Endothelial cell of umbilical vein (primary cell): ENCODE measurements around the gene TRIM13. TPM values are rescaled to one million over a fixed set of nuclear protein-coding genes. Genes with fewer than 3 reads are reported as not detected.

Experiments used
- BruUV-seq: library from RNA; stranded (reverse); fragments of 400-500 nt; replicated peaks from 2 replicates; lab custom pipeline; 2021; lab: Mats Ljungman, UMichigan
- CTCF ChIA-PET: fragments of 300-600, 350-600 bp; sonication (Branson Sonifier 250); formaldehyde crosslinking; loops from one replicate; lab custom pipeline; 2021; ENCODE audit warnings: antibody characterized with exemption, inconsistent platforms; lab: Charles Lee
- POLR2A ChIA-PET: fragments of 300-600, 350-600 bp; sonication (Branson Sonifier 250); formaldehyde crosslinking; loops from one replicate; lab custom pipeline; 2021; ENCODE audit warnings: antibody characterized with exemption, inconsistent platforms; lab: Charles Lee
- DNase-seq: peaks from one replicate; pipeline ENCODE4 v3.0.0-alpha.2; 2011; ENCODE audit warnings: low read depth, low spot score
- FAIRE-seq: peaks from 2 replicates; lab custom pipeline; 2011; peaks lifted over from hg19 to GRCh38; lab: Jason Lieb, UNC
- H2AFZ ChIP-seq: 2 replicates; pipeline ENCODE4 v1.6.0; 2012; ENCODE audit warnings: low read depth, low read length, control low read depth, inconsistent platforms
- H3K27ac ChIP-seq: 2 replicates; pipeline ENCODE4 v1.5.1; 2011; ENCODE audit warnings: low read depth, mild to moderate bottlenecking, control low read depth, low read length, moderate library complexity; ENCODE audit not compliant: insufficient read depth
- H3K27me3 ChIP-seq, 2 experiments: 2 replicates each; pipeline versions ENCODE4 v1.6.0 to v1.6.1; 2011; ENCODE audit warnings: low read length in 2 of 2, mixed read lengths in 1 of 2; ENCODE audit not compliant: control insufficient read depth in 2 of 2, insufficient read depth in 2 of 2
- H3K36me3 ChIP-seq, 2 experiments: 2 replicates in 1 of 2; 3 replicates in 1 of 2; pipeline ENCODE4 v1.5.1; 2011; ENCODE audit warnings: low read length in 2 of 2, mild to moderate bottlenecking in 1 of 2, moderate library complexity in 1 of 2; ENCODE audit not compliant: control insufficient read depth in 2 of 2, insufficient read depth in 2 of 2; ENCODE audit errors: extremely low read depth in 1 of 2
- H3K4me1 ChIP-seq: 3 replicates; pipeline ENCODE4 v1.5.1; 2011; ENCODE audit warnings: mild to moderate bottlenecking, low read length; ENCODE audit not compliant: control insufficient read depth, insufficient read depth; ENCODE audit errors: extremely low read depth
- H3K4me2 ChIP-seq: 2 replicates; pipeline ENCODE4 v1.6.1; 2011; ENCODE audit warnings: low read length, control low read depth, mixed read lengths; ENCODE audit not compliant: insufficient read depth
- H3K4me3 ChIP-seq, 3 experiments: fragments of 200-600 bp in 1 of 3; sonication (generic), shearing (Covaris generic) in 1 of 3; replicated peaks in 1 of 3; 2 replicates each; pipeline ENCODE4 v1.5.1; 2011 to 2016; ENCODE audit warnings: control low read depth in 3 of 3, low read length in 3 of 3, mild to moderate bottlenecking in 2 of 3, inconsistent platforms in 1 of 3, low read depth in 1 of 3, moderate library complexity in 1 of 3; ENCODE audit not compliant: insufficient read depth in 1 of 3
- H3K79me2 ChIP-seq: 2 replicates; pipeline ENCODE4 v1.6.0; 2012; ENCODE audit warnings: low read length, inconsistent platforms; ENCODE audit not compliant: control insufficient read depth, insufficient read depth
- H3K9ac ChIP-seq: replicated peaks from 2 replicates; pipeline ENCODE3; 2011; ENCODE audit warnings: low read length, control low read depth; ENCODE audit not compliant: insufficient read depth; ENCODE audit errors: extremely low read depth
- H3K9me1 ChIP-seq: replicated peaks from 3 replicates; pipeline ENCODE4 v1.6.0; 2011; ENCODE audit warnings: mild to moderate bottlenecking, low read length; ENCODE audit not compliant: control insufficient read depth, insufficient read depth; ENCODE audit errors: extremely low read depth
- H3K9me3 ChIP-seq: replicated peaks from 2 replicates; pipeline ENCODE4 v1.5.1; 2012; ENCODE audit warnings: low read length, inconsistent platforms; ENCODE audit not compliant: control insufficient read depth, insufficient read depth
- H4K20me1 ChIP-seq: replicated peaks from 2 replicates; pipeline ENCODE3; 2011; ENCODE audit warnings: mild to moderate bottlenecking, low read length; ENCODE audit not compliant: control insufficient read depth, insufficient read depth; ENCODE audit errors: extremely low read depth
- EZH2 ChIP-seq: IDR thresholded peaks from 2 replicates; pipeline ENCODE4 v1.6.1; 2012; ENCODE audit warnings: borderline replicate concordance, low read depth, mild to moderate bottlenecking, moderate library complexity, low read length, inconsistent platforms; ENCODE audit not compliant: severe bottlenecking
- FOS ChIP-seq: IDR thresholded peaks from 2 replicates; pipeline ENCODE4 v1.6.1; 2011; ENCODE audit warnings: mild to moderate bottlenecking, low read length, moderate library complexity, borderline replicate concordance; ENCODE audit not compliant: insufficient read depth
- GATA2 ChIP-seq: IDR thresholded peaks from 2 replicates; pipeline ENCODE4 v1.7.0; 2011; ENCODE audit warnings: low read depth, mild to moderate bottlenecking, moderate library complexity, mixed read lengths, low read length; ENCODE audit not compliant: insufficient read length, insufficient read depth
- JUN ChIP-seq: IDR thresholded peaks from 2 replicates; pipeline ENCODE4 v1.6.1; 2011; ENCODE audit warnings: borderline replicate concordance, low read depth; ENCODE audit not compliant: insufficient read length, insufficient read depth
- MYC ChIP-seq: IDR thresholded peaks from one replicate; pipeline ENCODE4 v1.6.1; 2011; ENCODE audit warnings: mild to moderate bottlenecking, low read depth, low read length
- POLR2A ChIP-seq: IDR thresholded peaks from 2 replicates; pipeline ENCODE4 v1.6.1; 2012; ENCODE audit warnings: low read depth, mild to moderate bottlenecking, control low read depth, low read length
- POLR2AphosphoS5 ChIP-seq: IDR thresholded peaks from 2 replicates; pipeline ENCODE4 v1.6.1; 2012; ENCODE audit warnings: low read depth, mild to moderate bottlenecking, control low read depth, low read length, moderate library complexity; ENCODE audit not compliant: insufficient read depth
- dilution Hi-C: fragments of 300-500 bp; cut with MboI; formaldehyde crosslinking; loops from one replicate; pipeline ENCODE4 v1.15.0; 2019; ENCODE audit warnings: low sequenced_read_pairs; ENCODE audit not compliant: extremely low pct_ligation_motif_present
- intact Hi-C: fragments of 100-400 bp; cut with micrococcal nuclease; formaldehyde crosslinking; loops from one replicate; pipeline ENCODE4 v1.10.0; 2022
- polyA plus RNA-seq, 4 experiments: library from polyadenylated mRNA; depleted of rRNA in 3 of 4; stranded (reverse) in 3 of 4; unstranded in 1 of 4; fragments of >200 nt; gene quantifications; 2 replicates each; pipeline versions ENCODE4 v1.2.1 to v1.2.3, GENCODE V29; 2011 to 2012; ENCODE audit warnings: missing spikeins in 1 of 4
- total RNA-seq: library from RNA; stranded (reverse); gene quantifications from 2 replicates; pipeline ENCODE4 v1.2.3, GENCODE V29; 2021
- TF ChIP-seq, protein P1 (sequence below), 2 donors: IDR thresholded peaks; 1 replicate in 1 of 2; 2 replicates in 1 of 2; pipeline ENCODE4 v1.5.1; 2011; ENCODE audit warnings: low read length in 2 of 2, mild to moderate bottlenecking in 2 of 2, moderate library complexity in 2 of 2, control low read depth in 1 of 2, inconsistent platforms in 1 of 2, low read depth in 1 of 2; ENCODE audit not compliant: insufficient read depth in 1 of 2; ENCODE audit errors: extremely low read depth in 1 of 2
- TF ChIP-seq, protein P2 (sequence below): IDR thresholded peaks from 2 replicates; pipeline ENCODE4 v1.6.1; 2011; ENCODE audit not compliant: insufficient read depth, insufficient read length

TRIM13 gene
- total and polyA plus RNA-seq, 2 donors (not counting 3 experiments of a cell fraction or from before 2014, with no cell fraction given) = 12.5 to 28.2 TPM

DNA sequence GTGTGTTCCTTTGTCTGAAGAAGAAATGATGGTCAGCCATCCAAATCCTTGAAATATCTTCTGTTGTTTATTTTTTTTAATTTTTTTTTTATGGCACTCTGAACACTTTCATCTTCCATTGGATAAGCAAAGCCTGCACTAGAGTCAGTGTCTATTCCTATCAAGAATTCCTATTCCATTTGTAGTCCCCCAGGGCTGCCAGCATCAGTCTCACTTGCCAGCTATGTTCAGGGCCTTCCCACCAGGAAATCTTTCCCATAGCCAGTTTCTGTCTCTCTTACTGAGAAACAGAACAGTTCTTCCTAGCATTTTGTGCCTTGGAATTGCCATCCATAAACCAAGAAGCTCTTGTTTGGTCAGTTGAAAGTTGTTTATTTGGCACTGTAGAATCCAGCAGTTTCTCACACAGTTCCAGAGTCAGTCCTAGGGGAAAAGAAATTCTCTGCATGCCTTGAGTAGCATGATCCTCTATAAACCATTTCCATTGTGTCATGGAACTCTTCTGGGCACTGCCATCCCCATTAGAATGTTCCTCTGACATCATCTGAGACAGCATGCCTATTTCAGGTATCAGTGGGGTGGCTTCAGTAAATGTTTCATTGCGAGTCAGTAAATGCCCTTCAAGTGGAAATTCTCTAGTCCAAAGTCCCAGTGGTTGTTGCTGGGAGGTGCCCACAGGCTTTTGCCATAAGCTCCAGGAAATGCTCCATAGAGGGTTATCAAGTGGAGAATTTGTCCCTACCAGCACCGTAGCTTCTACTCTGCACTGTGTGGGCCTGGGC is 42.0 kb upstream of the TRIM13 start:
- FAIRE-seq (no peak), DNase-seq (no peak)
- H3K4me3 ChIP-seq = no peak overlapping the region
- ChIA-PET POLR2A (no interaction called here), CTCF (interaction anchor here (1.1 to 1.5 kb wide), 2 partner anchors 18 to 235 kb away, joined by 3 read pairs; partner anchors contain the start of gene SPRYD7)
- no peak overlapping the region for H3K4me2 ChIP-seq
- BruUV-seq = no TSS peak
- H3K9ac ChIP-seq = no peak overlapping the region
- H3K9me3 ChIP-seq = no peaks in the 10 kb centered on the region
- H3K27me3 ChIP-seq = peaks cover 0 to 2% of the 10 kb centered on the region in 2 experiments
- no peaks in the 10 kb centered on the region for H3K36me3 ChIP-seq
- no peaks in the 10 kb centered on the region for H4K20me1 ChIP-seq
- TF ChIP-seq, protein P1, sequence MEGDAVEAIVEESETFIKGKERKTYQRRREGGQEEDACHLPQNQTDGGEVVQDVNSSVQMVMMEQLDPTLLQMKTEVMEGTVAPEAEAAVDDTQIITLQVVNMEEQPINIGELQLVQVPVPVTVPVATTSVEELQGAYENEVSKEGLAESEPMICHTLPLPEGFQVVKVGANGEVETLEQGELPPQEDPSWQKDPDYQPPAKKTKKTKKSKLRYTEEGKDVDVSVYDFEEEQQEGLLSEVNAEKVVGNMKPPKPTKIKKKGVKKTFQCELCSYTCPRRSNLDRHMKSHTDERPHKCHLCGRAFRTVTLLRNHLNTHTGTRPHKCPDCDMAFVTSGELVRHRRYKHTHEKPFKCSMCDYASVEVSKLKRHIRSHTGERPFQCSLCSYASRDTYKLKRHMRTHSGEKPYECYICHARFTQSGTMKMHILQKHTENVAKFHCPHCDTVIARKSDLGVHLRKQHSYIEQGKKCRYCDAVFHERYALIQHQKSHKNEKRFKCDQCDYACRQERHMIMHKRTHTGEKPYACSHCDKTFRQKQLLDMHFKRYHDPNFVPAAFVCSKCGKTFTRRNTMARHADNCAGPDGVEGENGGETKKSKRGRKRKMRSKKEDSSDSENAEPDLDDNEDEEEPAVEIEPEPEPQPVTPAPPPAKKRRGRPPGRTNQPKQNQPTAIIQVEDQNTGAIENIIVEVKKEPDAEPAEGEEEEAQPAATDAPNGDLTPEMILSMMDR (IDR thresholded peaks at IDR 0.05; ENCODE audit: extremely low read depth in 1 of 2, insufficient read depth in 1 of 2, low read depth in 1 of 2, low read length in 2 of 2) = no peak
- TF ChIP-seq MYC (no peak), JUN (no peak), EZH2 (no peak), GATA2 (no peak), POLR2AphosphoS5 (no peak), POLR2A (no peak), FOS (no peak)
- TF ChIP-seq, protein P2, sequence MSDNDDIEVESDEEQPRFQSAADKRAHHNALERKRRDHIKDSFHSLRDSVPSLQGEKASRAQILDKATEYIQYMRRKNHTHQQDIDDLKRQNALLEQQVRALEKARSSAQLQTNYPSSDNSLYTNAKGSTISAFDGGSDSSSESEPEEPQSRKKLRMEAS = no peak
- no peak overlapping the region for H2AFZ ChIP-seq
- intact Hi-C loops (no loop called here), dilution Hi-C loops (no loop called here)
- H3K27ac ChIP-seq = no peak overlapping the region
- no peaks in the 10 kb centered on the region for H3K9me1 ChIP-seq
- H3K4me1 ChIP-seq = no peaks in the 10 kb centered on the region
- H3K79me2 ChIP-seq = no peaks in the 10 kb centered on the region
